H1 (cell line): ENCODE data around the gene FAM50B. TPM values are rescaled to one million over a fixed set of nuclear protein-coding genes. Genes with fewer than 3 reads are reported as not detected.
A peak's percentile ranks its signal among the peaks of the same experiment; 100 is the strongest.

Source experiments
- CTCF ChIA-PET: fragments of 300-600 bp; sonication (Branson Sonifier 250); formaldehyde crosslinking; loops from one replicate; lab custom pipeline; 2021; ENCODE audit not compliant: partially characterized antibody; lab: Charles Lee
- POLR2A ChIA-PET: fragments of 300-600 bp; sonication (Branson Sonifier 250); formaldehyde crosslinking; loops from one replicate; lab custom pipeline; 2021; ENCODE audit warnings: inconsistent platforms; ENCODE audit not compliant: partially characterized antibody; lab: Charles Lee
- DNase-seq, 2 experiments: peaks; one replicate each; pipeline versions ENCODE4 v3.0.0 to v3.0.0-alpha.2; 2010 to 2022; ENCODE audit warnings: low spot score in 2 of 2, low read depth in 1 of 2, mixed read lengths in 1 of 2
- FAIRE-seq: peaks from 2 replicates; lab custom pipeline; 2011; peaks lifted over from hg19 to GRCh38; lab: Jason Lieb, UNC
- H2AFZ ChIP-seq: 2 replicates; pipeline ENCODE4 v1.8.1; 2012; ENCODE audit warnings: low read length, inconsistent platforms
- H2AK5ac ChIP-seq: 2 replicates; pipeline ENCODE4 v1.6.1; 2013; ENCODE audit warnings: low read depth, low read length
- H2BK120ac ChIP-seq: replicated peaks from 2 replicates; pipeline ENCODE3; 2013; ENCODE audit warnings: low read depth, low read length, inconsistent platforms
- H2BK12ac ChIP-seq: 2 replicates; pipeline ENCODE4 v1.6.1; 2013; ENCODE audit warnings: low read depth, low read length
- H2BK15ac ChIP-seq: 2 replicates; pipeline ENCODE4 v1.6.1; 2013; ENCODE audit warnings: low read length
- H2BK20ac ChIP-seq: 2 replicates; pipeline ENCODE4 v1.6.1; 2013; ENCODE audit warnings: low read length
- H2BK5ac ChIP-seq: 2 replicates; pipeline ENCODE4 v1.6.1; 2013; ENCODE audit warnings: low read depth, low read length
- H3K14ac ChIP-seq: 2 replicates; pipeline ENCODE4 v1.6.1; 2013; ENCODE audit warnings: inconsistent platforms; ENCODE audit not compliant: insufficient read length
- H3K18ac ChIP-seq: 2 replicates; pipeline ENCODE4 v1.6.1; 2013; ENCODE audit warnings: low read length; ENCODE audit errors: extremely low read depth
- H3K23ac ChIP-seq: 2 replicates; pipeline ENCODE4 v1.6.1; 2013; ENCODE audit warnings: inconsistent platforms; ENCODE audit not compliant: insufficient read length
- H3K23me2 ChIP-seq: 2 replicates; pipeline ENCODE4 v1.6.1; 2013; ENCODE audit warnings: low read depth, low read length
- H3K27ac ChIP-seq: 2 replicates; pipeline ENCODE4 v1.6.1; 2011; ENCODE audit warnings: low read depth, low read length, inconsistent platforms
- H3K27me3 ChIP-seq, 4 experiments: replicated peaks in 1 of 4; 1 replicate in 1 of 4; 2 replicates in 3 of 4; pipeline versions ENCODE4 v1.6.1 to v1.8.1; 2011 to 2013; ENCODE audit warnings: low read length in 3 of 4, mild to moderate bottlenecking in 3 of 4, inconsistent platforms in 2 of 4, mixed read lengths in 2 of 4, moderate library complexity in 1 of 4; ENCODE audit not compliant: control insufficient read depth in 3 of 4, insufficient read depth in 3 of 4; ENCODE audit errors: extremely low read depth in 1 of 4
- H3K36me3 ChIP-seq, 4 experiments: 2 replicates each; pipeline versions ENCODE4 v1.6.1 to v1.8.1; 2011 to 2013; ENCODE audit warnings: mild to moderate bottlenecking in 4 of 4, low read length in 3 of 4, moderate library complexity in 2 of 4, control low read depth in 1 of 4, inconsistent platforms in 1 of 4; ENCODE audit not compliant: insufficient read depth in 4 of 4, control insufficient read depth in 2 of 4
- H3K4ac ChIP-seq: replicated peaks from 2 replicates; pipeline ENCODE3; 2013; ENCODE audit warnings: low read length, low read depth, mixed read lengths, inconsistent platforms; ENCODE audit not compliant: insufficient read length
- H3K4me1 ChIP-seq, 4 experiments: replicated peaks in 1 of 4; 1 replicate in 1 of 4; 2 replicates in 3 of 4; pipeline versions ENCODE4 v1.6.1 to v1.8.1; 2011 to 2013; ENCODE audit warnings: low read length in 3 of 4, inconsistent platforms in 2 of 4, mixed read lengths in 1 of 4; ENCODE audit not compliant: insufficient read depth in 4 of 4, control insufficient read depth in 3 of 4
- H3K4me2 ChIP-seq, 2 experiments: 2 replicates each; pipeline versions ENCODE4 v1.6.1 to v1.8.1; 2011 to 2013; ENCODE audit warnings: low read depth in 2 of 2, low read length in 2 of 2, control low read depth in 1 of 2, inconsistent platforms in 1 of 2, mild to moderate bottlenecking in 1 of 2; ENCODE audit not compliant: insufficient read depth in 1 of 2
- H3K4me3 ChIP-seq, 4 experiments: fragments of 200-600, 300-600 bp in 1 of 4; sonication (generic), shearing (Covaris generic), sonication (Bioruptor Twin) in 1 of 4; 2 replicates each; pipeline versions ENCODE4 v1.5.1 to v1.8.1; 2011 to 2016; ENCODE audit warnings: low read length in 4 of 4, low read depth in 3 of 4, control low read depth in 2 of 4, inconsistent platforms in 2 of 4, mild to moderate bottlenecking in 2 of 4, mixed read lengths in 1 of 4, moderate library complexity in 1 of 4; ENCODE audit not compliant: insufficient read depth in 2 of 4; ENCODE audit errors: extremely low read depth in 1 of 4
- H3K56ac ChIP-seq: replicated peaks from 2 replicates; pipeline ENCODE3; 2013; ENCODE audit warnings: low read depth, mild to moderate bottlenecking, mixed read lengths, low read length, inconsistent platforms; ENCODE audit not compliant: insufficient read length
- H3K79me1 ChIP-seq: 2 replicates; pipeline ENCODE4 v1.6.1; 2013; ENCODE audit warnings: low read depth, low read length, control low read depth
- H3K79me2 ChIP-seq, 2 experiments: 2 replicates each; pipeline versions ENCODE4 v1.6.1 to v1.8.1; 2012 to 2013; ENCODE audit warnings: low read length in 2 of 2, mild to moderate bottlenecking in 2 of 2, inconsistent platforms in 1 of 2; ENCODE audit not compliant: insufficient read depth in 2 of 2, control insufficient read depth in 1 of 2
- H3K9ac ChIP-seq, 4 experiments: replicated peaks in 1 of 4; 1 replicate in 1 of 4; 2 replicates in 3 of 4; pipeline versions ENCODE4 v1.6.1 to v1.8.1; 2011 to 2013; ENCODE audit warnings: low read depth in 3 of 4, low read length in 3 of 4, control low read depth in 2 of 4, mild to moderate bottlenecking in 2 of 4, moderate library complexity in 2 of 4, inconsistent platforms in 1 of 4; ENCODE audit errors: extremely low read depth in 1 of 4
- H3K9me3 ChIP-seq, 2 experiments: 2 replicates each; pipeline versions ENCODE4 v1.6.1 to v1.8.1; 2012 to 2013; ENCODE audit warnings: mild to moderate bottlenecking in 2 of 2, moderate library complexity in 2 of 2, control low read depth in 1 of 2, inconsistent platforms in 1 of 2, low read depth in 1 of 2, low read length in 1 of 2, mixed read lengths in 1 of 2; ENCODE audit not compliant: insufficient read depth in 2 of 2
- H4K20me1 ChIP-seq, 2 experiments: replicated peaks in 1 of 2; 2 replicates each; pipeline versions ENCODE3 to v1.8.1; 2011 to 2013; ENCODE audit warnings: inconsistent platforms in 2 of 2, low read length in 2 of 2, mild to moderate bottlenecking in 1 of 2; ENCODE audit not compliant: insufficient read depth in 2 of 2, control insufficient read depth in 1 of 2
- H4K5ac ChIP-seq: 2 replicates; pipeline ENCODE4 v1.6.1; 2013; ENCODE audit warnings: low read length, low read depth, mixed read lengths, inconsistent platforms; ENCODE audit not compliant: insufficient read length
- H4K8ac ChIP-seq: 2 replicates; pipeline ENCODE4 v1.8.0; 2013; ENCODE audit warnings: mild to moderate bottlenecking, moderate library complexity, low read length, inconsistent platforms; ENCODE audit not compliant: insufficient read depth; ENCODE audit errors: extremely low read depth
- H4K91ac ChIP-seq: replicated peaks from 2 replicates; pipeline ENCODE3; 2013; ENCODE audit warnings: low read length, mixed read lengths, inconsistent platforms; ENCODE audit not compliant: insufficient read length
- JUND ChIP-seq: IDR thresholded peaks from 2 replicates; pipeline ENCODE4 v1.6.1; 2011; ENCODE audit warnings: mild to moderate bottlenecking, improper control_type of control experiment, low read length
- KDM4A ChIP-seq: IDR thresholded peaks from one replicate; pipeline ENCODE4 v1.7.1; 2012; ENCODE audit warnings: low read depth, mild to moderate bottlenecking, moderate library complexity, low read length, inconsistent platforms; ENCODE audit not compliant: severe bottlenecking
- RNF2 ChIP-seq: fragments of 200-900, 300-1000 bp; sonication (generic); IDR thresholded peaks from 2 replicates; pipeline ENCODE4 v1.7.1; 2016; ENCODE audit warnings: borderline replicate concordance, low read depth, mild to moderate bottlenecking, antibody characterized with exemption, low read length; ENCODE audit not compliant: poor library complexity, severe bottlenecking; ENCODE audit errors: missing control alignments
- TEAD4 ChIP-seq: IDR thresholded peaks from 2 replicates; pipeline ENCODE4 v1.6.1; 2012; ENCODE audit warnings: low read depth, low read length, inconsistent platforms, mixed read lengths
- whole genome bisulfite sequencing, 2 experiments: shearing (Covaris generic) in 1 of 2; methylation state at CpG; one replicate each; pipeline versions ENCODE4 v1.1.6 to v1.1.7; 2013 to 2015; ENCODE audit warnings: low lambda C conversion rate in 2 of 2, mixed read lengths in 2 of 2, inconsistent platforms in 1 of 2, low coverage in 1 of 2, missing lambda C conversion rate in 1 of 2; ENCODE audit not compliant: insufficient replicate concordance in 2 of 2, insufficient coverage in 1 of 2, insufficient read length in 1 of 2; ENCODE audit errors: extremely low coverage in 1 of 2, missing lambda C conversion rate in 1 of 2; 5-methylcytosine and 5-hydroxymethylcytosine counted together
- polyA plus RNA-seq, 7 experiments: library from polyadenylated mRNA; depleted of rRNA in 3 of 7; stranded (reverse) in 5 of 7; unstranded in 2 of 7; fragments of >200 nt in 5 of 7; fragments of 200-250 nt in 2 of 7; gene quantifications; 1 replicate in 5 of 7; 2 replicates in 1 of 7; 4 replicates in 1 of 7; pipeline versions ENCODE4 v1.2.1 to v1.2.3, GENCODE V29; 2011 to 2013; ENCODE audit warnings: missing spikeins in 2 of 7, mixed read lengths in 2 of 7
- total RNA-seq: library from RNA; stranded (reverse); fragmentation: NEBNext Ultra II Directional; extraction: Animal tissue kit (Norgen Biotek cat#: 25700); gene quantifications from 2 replicates; pipeline ENCODE4 v1.2.1, GENCODE V29; 2021
- TF ChIP-seq, protein P1 (sequence below): IDR thresholded peaks from 2 replicates; pipeline ENCODE4 v1.6.1; 2012; ENCODE audit warnings: inconsistent platforms

Gene FAM50B
- total and polyA plus RNA-seq, 2 of the 8 experiments (the other 6 are each of a cell fraction or from before 2014, with no cell fraction given) = 3.1 to 3.2 TPM

GRCh38 chr6:3849681-3850450, 693 bp downstream of the FAM50B start:
- no peak for FAIRE-seq
- Histone ChIP-seq H2BK15ac (0 out of 2 replicates have a peak overlapping the region, but pooled peaks have one; percentile 12), H3K4ac (peak overlapping the region; percentile 94), H3K4me1 (peaks cover 0 to 10% (median 4%) of the 10 kb centered on the region in 4 experiments; a peak in 5 of 7 replicates), H3K23me2 (peaks cover 10% of the 10 kb centered on the region; the same call in 1 of the 2 replicates), H2AFZ (peak overlapping the region; percentile 95; the same call in 1 of the 2 replicates), H2BK5ac (0 out of 2 replicates have a peak overlapping the region, but pooled peaks have one; percentile 44), H3K79me2 (no peaks in the 10 kb centered on the region), H4K5ac (peak overlapping the region; percentile 67), H3K18ac (peak overlapping the region; percentile 86; the same call in 1 of the 2 replicates), H2BK20ac (no peak overlapping the region), H4K20me1 (no peaks in the 10 kb centered on the region), H3K56ac (peak overlapping the region; percentile 32), H3K27ac (no peak overlapping the region), H3K9ac (no peak overlapping the region), H3K36me3 (no peaks in the 10 kb centered on the region), H3K4me2 (peak overlapping the region; percentile 35 to 86), H4K8ac (peak overlapping the region; percentile 88), H2BK12ac (peak overlapping the region; percentile 81; the same call in 1 of the 2 replicates), H2AK5ac (no peak overlapping the region), H3K9me3 (no peaks in the 10 kb centered on the region), H3K23ac (no peak overlapping the region), H3K14ac (no peak overlapping the region), H2BK120ac (no peak overlapping the region), H3K4me3 (peak overlapping the region; percentile 24 to 71 (median 60)), H4K91ac (peak overlapping the region; percentile 92), H3K27me3 (0 out of 7 replicates have a peak, but pooled peaks cover 0 to 2% (median 0%) of the 10 kb centered on the region in 4 experiments), H3K79me1 (no peaks in the 10 kb centered on the region)
- DNase-seq = peak in 1 of 2 experiments; percentile 51
- POLR2A ChIA-PET = interaction anchor here (0.9 to 1.2 kb wide), 5 partner anchors 14 to 141 kb away, joined by 3 to 7 read pairs (median 4); no protein-coding TSS in a partner anchor
- 90% methylated on average over 55 of the region's 73 CpGs; no CpG with 5 or more reads in 1 of the 2 experiments for WGBS, 2 experiments
- CTCF ChIA-PET = interaction anchor here (0.6 to 11.3 kb wide), 81 partner anchors 8 to 319 kb away, joined by 3 to 124 read pairs (median 7); no protein-coding TSS in a partner anchor
- TF ChIP-seq RNF2 (no peak), TEAD4 (no peak), KDM4A (no peak), JUND (no peak)
- TF ChIP-seq, protein P1, sequence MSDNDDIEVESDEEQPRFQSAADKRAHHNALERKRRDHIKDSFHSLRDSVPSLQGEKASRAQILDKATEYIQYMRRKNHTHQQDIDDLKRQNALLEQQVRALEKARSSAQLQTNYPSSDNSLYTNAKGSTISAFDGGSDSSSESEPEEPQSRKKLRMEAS = 0 out of 2 replicates have a peak, but pooled peaks have one; percentile 2
